K562 treated with DMSO at 1 percent for 24 hours (cell line): ENCODE measurements around the gene IGFBP3. TPM values are rescaled to one million over a fixed set of nuclear protein-coding genes. Genes with fewer than 3 reads are reported as not detected.

ENCODE experiments used
- total RNA-seq: library from RNA; unstranded; fragments of 300-600 nt; gene quantifications from 2 replicates; pipeline ENCODE4 v1.2.3, GENCODE V29; 2022; ENCODE audit warnings: low read depth; ENCODE audit not compliant: insufficient read depth

Gene IGFBP3
- total RNA-seq = not detected in 2 replicates

DNA sequence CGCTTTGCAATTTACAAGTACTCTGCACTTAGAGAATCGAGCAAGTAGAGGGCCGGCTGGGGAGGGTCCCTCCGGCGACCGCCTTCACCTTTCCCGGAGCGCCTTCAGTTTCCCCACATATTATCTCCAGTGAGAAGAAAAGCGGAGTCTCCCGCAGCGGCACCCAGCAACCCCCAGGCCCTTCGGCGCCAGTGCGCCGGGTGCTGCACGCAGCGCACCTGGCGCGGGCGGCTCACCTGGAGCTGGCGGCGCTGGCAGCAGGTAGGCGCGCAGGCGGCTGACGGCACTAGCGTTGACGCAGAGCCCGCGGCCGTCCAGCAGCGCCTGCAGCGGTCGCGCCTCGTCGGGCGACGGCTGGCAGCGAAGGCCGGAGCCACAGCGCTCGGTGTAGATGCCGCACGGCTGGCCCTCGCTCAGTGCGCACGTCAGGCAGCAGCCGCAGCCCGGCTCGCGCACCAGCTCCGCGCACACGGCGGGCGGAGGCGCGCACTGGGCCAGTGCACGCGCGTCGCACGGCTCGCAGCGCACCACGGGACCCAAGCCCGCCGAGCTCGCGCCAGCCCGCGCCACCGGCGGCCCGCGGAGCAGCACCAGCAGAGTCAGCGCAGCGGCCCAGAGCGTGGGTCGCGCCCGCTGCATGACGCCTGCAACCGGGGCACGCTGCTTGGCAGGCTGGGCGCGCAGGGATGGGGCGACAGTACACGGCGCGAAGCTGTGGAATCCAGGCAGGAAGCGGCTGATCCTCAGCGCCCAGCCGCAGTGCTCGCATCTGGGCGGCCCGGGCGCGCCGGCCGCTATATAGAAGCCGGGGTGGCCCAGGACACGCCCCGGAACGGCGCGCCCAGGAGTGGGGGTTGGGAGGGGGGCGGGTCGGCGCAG, at the start of gene IGFBP3:
TSS of gene IGFBP3 (minus strand) at position 771 of the 879 bp plus-strand sequence. CDS start at position 639, 132 bp downstream.

GRCh38 chr7:45888185-45888992, 32.7 kb downstream of the IGFBP3 start, which contains the start of gene IGFBP1:
IGFBP1 (plus strand) TSS chr7:45888488; CDS start chr7:45888653, 165 bp downstream.

DNA sequence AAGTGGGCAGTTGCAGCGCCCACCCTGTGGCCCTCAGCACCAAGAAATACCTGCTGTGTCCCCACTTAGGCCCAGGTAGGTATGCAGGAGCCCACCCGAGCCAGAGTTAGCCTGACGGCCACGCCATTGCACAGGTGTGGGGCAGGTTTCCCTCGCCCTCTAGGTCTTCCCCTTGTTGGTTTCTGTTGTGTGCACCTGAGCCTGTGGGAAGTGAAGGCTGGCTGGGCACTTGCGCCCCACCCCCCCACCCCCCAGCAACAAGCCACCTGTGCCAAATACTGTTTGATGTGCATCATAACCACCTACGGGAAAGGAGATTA, 48.1 kb downstream of the IGFBP3 start, which contains the start of gene CCDC201:
TSS of gene CCDC201 (minus strand) at position 48 of the 320 bp plus-strand sequence. CDS start 75 bp downstream, outside the sequence.

Other genes with a start within 250 kb of the IGFBP3 start
- gene CCDC201, start 48.2 kb downstream of the IGFBP3 start, total RNA-seq = not detected in 2 replicates
- not detected in 2 replicates for gene IGFBP1, start 32.8 kb downstream of the IGFBP3 start, total RNA-seq